Activated naive CD4-positive, alpha-beta T cell treated with anti-CD3 and anti-CD28 coated beads, Interleukin-2, amount 10 ng/mL, durations not matched to agents 7 days and 5 days (primary cell): Measurements from ENCODE around the gene GBX1.

ENCODE experiments used
- CTCF ChIA-PET: fragments of 350-600 bp; sonication (Branson Sonifier 250); formaldehyde crosslinking; loops from one replicate; lab custom pipeline; 2021; ENCODE audit warnings: antibody characterized with exemption; lab: Charles Lee
- DNase-seq: peaks from one replicate; pipeline ENCODE4 v3.0.0-alpha.2; 2020
- H3K27ac Mint-ChIP-seq: one replicate; pipeline ENCODE4 v1.8.0; 2021; ENCODE audit warnings: mild to moderate bottlenecking, moderate library complexity, mixed read lengths
- H3K27me3 Mint-ChIP-seq: one replicate; pipeline ENCODE4 v1.8.0; 2021; ENCODE audit warnings: mild to moderate bottlenecking, mixed read lengths
- H3K36me3 Mint-ChIP-seq: one replicate; pipeline ENCODE4 v1.8.0; 2021; ENCODE audit warnings: mixed read lengths
- H3K4me1 Mint-ChIP-seq: one replicate; pipeline ENCODE4 v1.8.0; 2021; ENCODE audit warnings: mixed read lengths
- H3K4me3 Mint-ChIP-seq: one replicate; pipeline ENCODE4 v1.8.0; 2021; ENCODE audit warnings: mild to moderate bottlenecking, moderate library complexity, mixed read lengths
- H3K9me3 Mint-ChIP-seq: one replicate; pipeline ENCODE4 v1.8.0; 2021; ENCODE audit warnings: mixed read lengths

Gene GBX1

DNA sequence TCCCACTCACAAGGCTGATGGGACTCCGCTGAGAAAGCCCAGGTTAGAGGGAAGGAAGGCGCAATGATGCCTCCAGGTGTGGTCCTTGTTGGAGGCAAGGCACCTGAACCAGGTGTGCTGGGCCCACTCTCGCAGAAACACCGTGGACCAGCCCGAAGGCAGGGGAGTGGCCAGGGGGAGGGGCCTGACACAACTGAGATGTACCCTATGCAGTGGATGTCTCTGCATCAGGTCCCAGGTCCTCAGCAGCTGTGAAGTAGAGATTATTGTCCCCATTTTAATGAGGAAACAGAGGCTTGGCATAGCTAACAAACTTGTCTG lies 32.0 kb downstream of the GBX1 start:
- Mint-ChIP-seq H3K9me3 (no peaks in the 10 kb centered on the region), H3K36me3 (no peaks in the 10 kb centered on the region), H3K27me3 (no peaks in the 10 kb centered on the region), H3K27ac (no peak overlapping the region), H3K4me1 (no peaks in the 10 kb centered on the region), H3K4me3 (no peak overlapping the region)
- CTCF ChIA-PET, result no interaction called here
- no peak for DNase-seq

DNA sequence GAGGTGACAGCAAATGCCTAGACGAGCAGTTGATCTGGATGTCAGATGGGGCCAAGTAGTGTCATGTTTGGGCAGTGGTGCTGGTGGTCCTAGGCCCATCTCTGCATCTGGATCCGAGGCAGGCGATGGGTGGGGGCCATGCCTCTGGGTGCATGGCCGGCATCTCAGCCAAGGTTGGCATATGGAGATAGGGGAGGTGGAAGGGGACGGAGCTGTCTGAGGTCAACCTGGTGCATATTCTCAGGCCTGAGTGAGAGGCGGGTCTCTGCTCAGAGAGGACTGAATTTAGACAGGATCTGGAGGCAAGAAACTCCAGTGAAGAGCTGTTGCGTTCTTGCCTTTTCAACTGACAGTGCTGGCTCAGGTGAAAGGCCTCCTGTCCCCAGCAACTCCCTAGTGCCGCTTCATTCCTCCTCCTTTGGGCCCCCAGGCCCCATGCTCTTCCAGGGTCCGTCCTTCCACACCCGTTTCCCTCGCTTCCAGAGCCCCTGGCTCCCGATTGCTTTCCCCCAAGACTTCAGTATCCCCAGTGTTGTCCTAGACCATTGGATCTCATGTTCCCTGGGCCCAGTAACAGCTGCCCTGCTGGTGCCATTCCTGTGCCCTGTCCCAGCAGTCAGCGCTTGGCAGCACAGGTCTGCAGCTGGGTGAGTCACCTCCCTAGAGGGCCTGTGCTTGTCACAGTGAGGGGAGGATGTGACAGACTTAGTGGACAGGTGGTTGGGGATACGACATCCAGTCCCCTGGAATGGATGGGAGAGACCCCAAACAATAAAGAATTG lies 32.6 kb downstream of the GBX1 start:
- no peak overlapping the region for H3K4me3 Mint-ChIP-seq
- no peaks in the 10 kb centered on the region for H3K27me3 Mint-ChIP-seq
- H3K27ac Mint-ChIP-seq, result no peak overlapping the region
- no peak for DNase-seq
- peaks cover 3% of the 10 kb centered on the region for H3K4me1 Mint-ChIP-seq
- H3K9me3 Mint-ChIP-seq, result no peaks in the 10 kb centered on the region
- CTCF ChIA-PET, result no interaction called here
- H3K36me3 Mint-ChIP-seq, result no peaks in the 10 kb centered on the region

DNA sequence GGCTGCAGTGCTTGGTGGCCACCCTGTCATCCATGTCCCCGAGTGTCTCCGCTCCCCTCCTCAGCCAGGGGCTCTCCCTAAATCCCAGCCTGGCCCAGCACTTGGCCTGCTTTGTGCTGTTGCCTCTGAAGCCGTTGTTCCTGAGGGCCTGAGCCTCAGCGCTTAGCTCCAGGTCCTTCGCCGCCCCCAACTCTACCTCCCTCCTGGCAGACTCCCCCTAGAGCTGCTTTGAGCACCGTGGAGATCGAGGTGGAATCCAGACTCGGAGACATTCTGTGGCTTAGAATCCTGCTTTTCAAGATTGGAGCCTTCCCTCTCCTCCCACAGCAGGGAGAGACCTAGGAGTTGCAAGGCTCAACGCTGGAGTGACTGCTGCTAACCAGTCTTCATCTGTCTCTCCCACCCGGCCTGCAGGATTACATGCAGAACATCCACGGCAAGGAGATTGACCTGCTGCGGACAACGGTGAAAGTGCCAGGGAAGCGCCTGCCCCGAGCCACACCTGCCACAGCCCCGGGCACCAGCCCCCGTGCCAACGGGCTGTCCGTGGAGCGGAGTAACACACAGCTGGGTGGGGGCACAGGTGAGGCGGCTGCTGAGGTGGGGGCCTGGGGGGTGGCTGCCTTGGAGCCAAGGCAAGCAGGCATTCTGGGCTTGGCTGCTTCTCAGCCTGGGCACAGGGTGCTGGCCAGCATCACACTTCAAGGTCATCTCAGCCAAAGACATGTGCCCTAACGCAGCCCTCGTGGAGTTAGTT lies 33.3 kb downstream of the GBX1 start:
- CTCF ChIA-PET, result no interaction called here
- no peak for DNase-seq
- H3K4me1 Mint-ChIP-seq, result peaks cover 3% of the 10 kb centered on the region
- H3K27ac Mint-ChIP-seq, result no peak overlapping the region
- no peaks in the 10 kb centered on the region for H3K27me3 Mint-ChIP-seq
- H3K4me3 Mint-ChIP-seq, result no peak overlapping the region
- H3K9me3 Mint-ChIP-seq, result no peaks in the 10 kb centered on the region
- no peaks in the 10 kb centered on the region for H3K36me3 Mint-ChIP-seq

DNA sequence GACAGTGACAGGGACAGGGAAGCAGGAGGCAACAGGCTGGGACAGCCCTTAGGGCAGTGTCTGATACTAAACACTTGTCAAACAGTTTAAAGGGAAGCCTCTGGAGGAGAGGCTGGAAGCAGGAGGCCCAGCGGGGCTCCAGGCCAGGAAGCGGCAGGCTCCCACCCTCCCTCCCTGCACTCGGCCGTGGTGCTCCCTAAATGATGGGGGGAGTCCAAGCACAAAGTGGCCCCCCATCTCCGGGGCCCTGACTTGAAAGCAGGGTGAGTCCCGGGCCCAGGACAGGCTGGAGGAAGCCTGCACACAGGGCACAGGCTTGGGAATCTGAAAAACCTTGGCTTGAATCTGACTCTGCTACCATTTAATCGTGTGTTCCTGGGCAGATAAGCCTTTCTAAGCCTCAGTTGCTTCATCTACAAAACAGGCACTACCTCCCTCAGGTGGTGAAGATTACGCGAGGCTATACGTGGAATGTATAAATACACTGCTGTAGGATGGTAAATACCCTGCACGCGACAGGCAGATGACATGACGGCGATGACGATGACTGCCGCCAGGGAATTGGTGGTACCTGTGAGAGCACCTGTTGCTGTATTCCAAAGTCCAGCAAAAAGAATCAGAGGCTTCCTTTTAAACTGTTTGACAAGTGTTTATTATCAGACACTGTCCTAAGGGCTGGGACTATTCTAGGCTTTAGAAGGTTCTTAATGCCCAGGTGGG lies 34.1 kb downstream of the GBX1 start:
- Mint-ChIP-seq H3K9me3 (no peaks in the 10 kb centered on the region), H3K27me3 (no peaks in the 10 kb centered on the region), H3K36me3 (no peaks in the 10 kb centered on the region), H3K27ac (no peak overlapping the region), H3K4me1 (peaks cover 3% of the 10 kb centered on the region), H3K4me3 (no peak overlapping the region)
- DNase-seq, result no peak
- CTCF ChIA-PET, result interaction anchor here (1.5 kb wide), 1 partner anchor 9 kb away, joined by 6 read pairs; no protein-coding TSS in a partner anchor

DNA sequence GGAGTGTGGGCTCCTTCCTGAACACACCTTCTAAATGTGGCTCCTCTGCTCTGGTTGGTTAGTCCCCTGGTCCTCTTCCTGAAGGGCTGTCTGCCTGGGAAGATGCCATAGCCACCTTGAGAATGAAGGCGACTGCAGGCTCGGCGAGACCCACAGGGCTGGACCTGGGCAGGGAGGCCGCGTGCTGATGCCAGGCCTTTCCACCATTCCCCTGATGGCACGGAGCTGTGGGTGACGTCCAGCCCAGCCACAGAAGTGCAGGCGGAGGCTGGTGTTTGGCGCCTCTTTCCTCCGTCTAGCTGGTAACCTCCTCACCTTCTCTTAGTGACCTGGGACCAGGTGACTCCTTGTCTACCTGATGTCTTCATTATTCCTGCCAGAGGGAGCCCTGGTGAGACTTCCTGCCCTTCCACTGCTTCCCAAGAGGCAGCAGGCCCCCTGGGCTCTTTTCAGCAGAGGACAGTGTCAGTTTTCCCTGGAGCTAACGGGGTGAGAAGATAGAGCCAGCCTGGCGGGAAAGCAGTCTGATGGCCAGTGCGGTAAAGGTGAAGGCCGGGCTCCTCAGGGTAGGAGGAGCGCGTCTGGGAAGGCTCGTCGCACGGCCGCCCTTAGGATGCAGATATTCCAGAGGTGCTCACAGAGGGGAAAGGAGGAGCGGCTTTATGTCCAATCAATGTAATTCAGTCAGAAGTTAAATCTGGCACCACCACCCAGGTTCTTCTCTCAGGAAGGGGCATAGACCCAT lies 34.9 kb downstream of the GBX1 start:
- H3K4me1 Mint-ChIP-seq, result peaks cover 3% of the 10 kb centered on the region
- CTCF ChIA-PET, result interaction anchor here (1.5 kb wide), 1 partner anchor 9 kb away, joined by 6 read pairs; no protein-coding TSS in a partner anchor
- no peak overlapping the region for H3K27ac Mint-ChIP-seq

DNA sequence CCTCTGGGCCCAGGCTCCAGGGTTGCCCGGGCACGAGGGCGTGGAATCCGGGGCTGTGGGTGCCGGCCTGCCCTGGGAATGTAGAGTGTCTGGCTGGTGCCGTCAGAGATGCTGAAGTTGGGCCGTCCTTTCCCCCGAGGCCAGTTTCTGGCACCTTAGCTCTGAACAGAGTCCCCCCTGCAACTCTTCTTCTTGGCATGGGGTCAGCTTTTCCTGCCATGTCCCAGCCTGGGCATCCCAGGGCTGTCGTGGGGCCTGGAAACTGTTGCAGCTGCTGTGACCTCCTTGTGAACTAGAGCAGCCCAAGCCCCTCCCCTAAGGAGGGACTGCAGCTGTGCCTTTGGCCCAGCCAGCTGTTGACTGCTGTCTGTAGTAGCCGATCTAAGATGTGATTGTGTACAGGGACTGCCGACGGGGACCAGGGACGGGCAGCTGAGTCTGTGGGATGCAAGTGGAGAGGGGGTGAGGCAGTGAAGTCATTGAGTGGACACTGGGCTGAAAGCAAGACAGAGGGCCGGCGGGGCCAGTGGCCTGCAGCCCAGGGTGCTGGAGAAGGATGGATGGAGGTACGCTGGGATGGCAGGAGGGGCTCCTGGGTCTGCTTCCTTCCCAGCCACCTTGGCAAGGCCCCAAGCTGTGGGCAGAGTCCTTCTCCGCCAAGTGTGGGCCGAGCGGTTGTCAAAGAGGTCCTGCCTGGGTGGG lies 35.8 kb downstream of the GBX1 start:
- Mint-ChIP-seq H3K36me3 (no peaks in the 10 kb centered on the region), H3K4me3 (no peak overlapping the region), H3K27ac (no peak overlapping the region), H3K9me3 (no peaks in the 10 kb centered on the region), H3K27me3 (no peaks in the 10 kb centered on the region), H3K4me1 (peaks cover 3% of the 10 kb centered on the region)
- CTCF ChIA-PET, result interaction anchor here (1.2 to 1.5 kb wide), 2 partner anchors 8 to 19 kb away, joined by 3 to 6 read pairs; no protein-coding TSS in a partner anchor
- no peak for DNase-seq

More for the DNA sequence above, 34.9 kb downstream of the GBX1 start:
- Mint-ChIP-seq H3K36me3 (no peaks in the 10 kb centered on the region), H3K27me3 (no peaks in the 10 kb centered on the region), H3K4me3 (no peak overlapping the region), H3K9me3 (no peaks in the 10 kb centered on the region)
- DNase-seq, result no peak

DNA sequence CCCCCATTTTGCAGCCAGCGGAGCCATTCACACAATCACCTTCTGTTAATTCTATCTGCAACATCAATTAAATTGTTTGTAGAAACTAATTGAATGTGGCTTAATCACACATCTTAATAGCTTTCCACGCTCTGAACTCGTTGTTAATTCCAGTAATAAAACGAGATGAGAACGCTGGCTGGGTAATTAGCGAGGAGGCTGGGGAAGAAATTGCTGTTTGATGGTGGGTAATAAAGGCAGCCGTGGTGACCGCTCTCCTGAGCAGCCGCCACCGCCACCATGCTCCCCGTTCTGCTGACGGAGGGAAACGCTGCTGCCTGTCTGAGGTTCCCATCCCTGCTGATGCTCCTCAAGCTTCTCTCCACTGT lies 36.3 kb downstream of the GBX1 start:
- Mint-ChIP-seq H3K36me3 (no peaks in the 10 kb centered on the region), H3K4me1 (peaks cover 3% of the 10 kb centered on the region), H3K9me3 (no peaks in the 10 kb centered on the region), H3K27me3 (no peaks in the 10 kb centered on the region), H3K27ac (no peak overlapping the region), H3K4me3 (no peak overlapping the region)
- CTCF ChIA-PET, result interaction anchor here (1.2 kb wide), 1 partner anchor 19 kb away, joined by 3 read pairs; no protein-coding TSS in a partner anchor
- DNase-seq, result no peak

DNA sequence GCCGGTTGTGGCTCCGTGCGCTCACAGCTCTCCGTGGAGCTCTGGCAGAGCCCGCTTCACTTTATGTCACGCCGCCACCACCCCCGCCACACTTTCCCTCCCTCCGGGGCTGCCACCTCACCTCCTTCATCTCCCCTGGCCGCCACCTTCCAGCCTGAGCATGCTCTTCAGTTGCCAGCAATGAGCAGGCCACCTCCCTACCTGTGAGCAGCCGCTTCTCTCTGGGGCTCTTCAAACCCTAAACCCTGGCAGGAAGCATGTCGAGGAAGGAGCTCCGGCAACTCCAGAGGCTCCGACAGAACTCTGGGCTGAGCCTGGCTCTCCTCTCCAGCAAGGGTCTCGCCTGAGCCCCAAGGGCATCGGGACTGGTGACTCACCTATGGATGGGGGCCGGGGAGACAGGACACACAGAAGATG lies 36.7 kb downstream of the GBX1 start:
- Mint-ChIP-seq H3K36me3 (no peaks in the 10 kb centered on the region), H3K4me1 (peaks cover 3% of the 10 kb centered on the region), H3K4me3 (no peak overlapping the region), H3K27me3 (peaks cover under 1% of the 10 kb centered on the region), H3K9me3 (no peaks in the 10 kb centered on the region), H3K27ac (no peak overlapping the region)
- no peak for DNase-seq
- CTCF ChIA-PET, result interaction anchor here (1.2 kb wide), 1 partner anchor 18 kb away, joined by 3 read pairs; no protein-coding TSS in a partner anchor

DNA sequence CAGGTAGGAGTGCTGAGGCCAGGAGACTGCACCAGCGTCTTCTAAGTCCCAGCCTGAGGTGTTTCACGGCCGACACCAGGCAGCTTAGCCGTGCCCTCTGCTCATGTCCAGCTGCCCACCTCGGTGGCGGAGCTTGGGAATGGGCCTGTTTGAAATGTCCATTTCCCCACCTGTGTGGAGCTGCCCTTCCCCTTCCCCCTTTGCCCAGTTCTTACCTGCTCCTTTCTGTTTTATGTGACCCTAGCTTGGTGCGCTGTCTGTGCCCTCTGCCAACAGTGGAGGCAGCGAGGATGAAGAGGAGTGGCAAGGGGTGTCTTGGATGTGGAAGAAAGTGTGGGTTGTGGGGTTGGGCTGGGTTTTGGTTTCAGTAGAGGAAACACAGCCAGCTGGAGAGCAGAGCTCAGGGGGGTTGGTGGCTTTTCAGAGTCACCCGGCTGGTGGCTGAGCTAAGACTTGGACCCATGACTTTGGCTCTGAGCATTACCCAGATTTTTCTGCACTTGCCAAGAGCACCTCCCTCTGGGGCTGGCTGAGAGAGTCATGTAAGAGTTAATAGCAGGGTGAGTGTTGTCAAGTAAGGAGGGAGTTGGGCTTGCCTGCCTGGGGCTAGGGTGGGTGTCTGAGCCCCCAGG lies 37.4 kb downstream of the GBX1 start:
- no peak for DNase-seq
- H3K9me3 Mint-ChIP-seq, result no peaks in the 10 kb centered on the region
- H3K4me1 Mint-ChIP-seq, result peaks cover 3% of the 10 kb centered on the region
- H3K27me3 Mint-ChIP-seq, result peaks cover 5% of the 10 kb centered on the region
- CTCF ChIA-PET, result interaction anchor here (1.4 kb wide), 1 partner anchor 158 kb away, joined by 3 read pairs; no protein-coding TSS in a partner anchor
- H3K27ac Mint-ChIP-seq, result no peak overlapping the region
- H3K36me3 Mint-ChIP-seq, result no peaks in the 10 kb centered on the region
- no peak overlapping the region for H3K4me3 Mint-ChIP-seq

DNA sequence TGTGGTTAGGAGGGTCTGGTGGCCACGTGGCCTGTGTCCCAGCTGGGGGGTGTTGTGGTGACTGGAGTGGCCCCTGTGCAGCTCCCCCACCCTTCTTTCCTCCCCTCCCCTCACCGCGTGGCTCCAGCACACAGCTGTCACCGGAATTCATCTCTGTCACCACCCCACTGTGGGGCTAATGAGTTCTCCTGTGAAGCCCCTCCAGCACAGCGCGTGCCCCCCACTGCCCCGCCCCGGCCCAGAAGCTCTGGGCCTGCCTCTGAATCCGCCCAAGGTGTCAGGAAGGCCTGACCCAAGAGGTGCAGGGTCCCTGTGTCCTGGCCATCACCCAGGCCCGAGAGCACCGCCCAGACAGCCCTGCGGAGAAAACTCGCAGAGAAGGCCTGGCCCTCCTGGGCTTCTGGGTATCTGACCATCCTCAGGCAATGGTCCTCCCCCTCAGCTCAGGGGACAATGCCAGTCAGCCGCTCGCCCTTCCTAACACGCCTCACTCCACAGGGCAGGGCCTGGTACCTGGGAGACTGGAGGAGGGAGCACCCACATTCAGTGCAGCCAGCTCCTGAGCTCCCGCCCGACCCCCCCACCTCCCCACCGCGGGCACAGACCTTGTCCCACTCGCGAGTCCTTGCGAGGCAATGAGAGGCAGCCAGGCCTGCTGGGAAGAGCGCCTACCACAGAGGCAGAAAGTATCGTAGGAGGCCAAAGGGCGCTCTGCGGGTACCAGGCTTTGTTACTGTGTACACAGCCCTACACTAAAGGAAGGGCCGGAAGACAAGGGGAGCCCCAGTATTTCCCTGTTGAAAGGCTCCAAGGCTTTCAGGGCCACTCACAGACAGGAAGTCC lies 38.2 kb downstream of the GBX1 start:
- Mint-ChIP-seq H3K36me3 (no peaks in the 10 kb centered on the region), H3K4me1 (peaks cover 3% of the 10 kb centered on the region), H3K4me3 (no peak overlapping the region), H3K9me3 (no peaks in the 10 kb centered on the region), H3K27me3 (peaks cover 5% of the 10 kb centered on the region), H3K27ac (no peak overlapping the region)
- no peak for DNase-seq
- CTCF ChIA-PET, result interaction anchor here (0.8 to 1.4 kb wide), 2 partner anchors 119 to 159 kb away, joined by 3 read pairs; partner anchors contain the start of gene SMARCD3

DNA sequence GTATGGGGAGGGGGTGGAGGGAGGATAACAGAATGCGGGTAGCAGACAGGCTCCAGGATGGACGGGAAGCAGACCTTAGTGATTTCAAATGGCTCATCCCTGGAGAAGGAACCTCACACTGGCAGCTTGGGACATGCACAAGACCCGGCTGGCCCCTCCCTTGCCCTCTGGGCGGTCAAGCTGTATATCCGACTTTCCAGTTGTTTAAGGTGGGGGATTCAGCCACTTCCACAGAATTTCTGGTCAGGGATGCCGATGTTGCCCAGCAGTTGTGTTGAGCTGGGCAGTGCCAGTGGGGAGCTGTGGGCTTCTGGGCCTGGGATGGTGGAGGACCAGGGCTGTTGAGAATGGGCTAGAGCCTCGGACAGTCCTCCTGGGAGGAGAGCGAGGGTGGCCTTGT lies 38.8 kb downstream of the GBX1 start:
- Mint-ChIP-seq H3K4me1 (peaks cover 3% of the 10 kb centered on the region), H3K27me3 (peaks cover 9% of the 10 kb centered on the region), H3K36me3 (no peaks in the 10 kb centered on the region), H3K27ac (no peak overlapping the region), H3K4me3 (no peak overlapping the region), H3K9me3 (no peaks in the 10 kb centered on the region)
- CTCF ChIA-PET, result interaction anchor here (0.8 kb wide), 1 partner anchor 120 kb away, joined by 3 read pairs; the partner anchor contains the start of gene SMARCD3
- no peak for DNase-seq

DNA sequence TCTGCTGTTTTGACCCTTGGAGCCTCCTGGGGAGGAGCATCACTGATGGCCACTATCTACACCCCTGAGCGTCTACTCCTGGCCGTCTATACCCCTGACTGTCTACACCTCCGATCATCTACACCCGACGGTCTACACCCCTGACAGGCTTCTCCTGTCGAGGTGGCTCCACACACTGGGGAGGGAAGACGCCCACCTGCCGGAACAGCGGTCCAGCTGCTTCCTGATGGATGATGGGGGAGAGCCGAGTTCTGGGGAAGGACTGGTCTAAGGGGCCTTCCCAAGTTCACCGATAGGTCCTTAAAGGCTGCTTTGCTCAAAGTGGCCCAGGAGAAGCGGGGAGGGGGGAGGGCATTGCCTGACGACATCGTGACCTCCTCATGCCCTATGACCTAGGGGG lies 39.4 kb downstream of the GBX1 start:
- peaks cover 3% of the 10 kb centered on the region for H3K4me1 Mint-ChIP-seq
- H3K27ac Mint-ChIP-seq, result no peak overlapping the region
- H3K9me3 Mint-ChIP-seq, result no peaks in the 10 kb centered on the region
- CTCF ChIA-PET, result interaction anchor here (1.0 to 1.2 kb wide), 3 partner anchors 41 to 50 kb away, joined by 4 read pairs; no protein-coding TSS in a partner anchor
- no peaks in the 10 kb centered on the region for H3K36me3 Mint-ChIP-seq
- no peak for DNase-seq
- H3K4me3 Mint-ChIP-seq, result no peak overlapping the region
- peaks cover 9% of the 10 kb centered on the region for H3K27me3 Mint-ChIP-seq
